Naive thymus-derived CD4-positive, alpha-beta T cell (primary cell): ENCODE results near the gene METTL24. TPM values are rescaled to one million over a fixed set of nuclear protein-coding genes. Genes with fewer than 3 reads are reported as not detected.
"Not testable (repeated sequence)": the region's sequence is repeated elsewhere in the genome, so short reads cannot be mapped to it uniquely, and the experiment has no call there.

Experiments used
- ATAC-seq: fragments of 150-1000 bp; cut with Tn5 transposase; 2 replicates; pipeline ENCODE4 v1.10.0; 2021; ENCODE audit warnings: mild to moderate bottlenecking, moderate library complexity
- CTCF ChIA-PET: fragments of 350-600 bp; sonication (Branson Sonifier 250); formaldehyde crosslinking; loops from one replicate; lab custom pipeline; 2021; ENCODE audit warnings: antibody characterized with exemption; lab: Charles Lee
- POLR2A ChIA-PET: fragments of 350-600 bp; sonication (Branson Sonifier 250); formaldehyde crosslinking; loops from one replicate; lab custom pipeline; 2021; ENCODE audit warnings: antibody characterized with exemption, inconsistent platforms; lab: Charles Lee
- DNase-seq, 9 donors: peaks; one replicate each; pipeline versions ENCODE4 v3.0.0 to v3.0.0-alpha.2; 2020 to 2022; ENCODE audit warnings: mixed read lengths in 1 of 9
- H3K27ac ChIP-seq: one replicate; pipeline ENCODE4 v1.7.0; 2013; ENCODE audit warnings: mild to moderate bottlenecking, low read depth, low read length, moderate library complexity
- H3K27me3 ChIP-seq, 2 donors: one replicate each; pipeline ENCODE4 v1.7.0; 2013; ENCODE audit warnings: low read length in 2 of 2, mild to moderate bottlenecking in 2 of 2, moderate library complexity in 2 of 2; ENCODE audit not compliant: control insufficient read depth in 2 of 2, insufficient read depth in 2 of 2
- H3K36me3 ChIP-seq, 3 experiments: 1 replicate in 2 of 3; 2 replicates in 1 of 3; pipeline ENCODE4 v1.7.0; 2013; ENCODE audit warnings: low read length in 3 of 3, mild to moderate bottlenecking in 3 of 3, moderate library complexity in 1 of 3; ENCODE audit not compliant: insufficient read depth in 3 of 3, control insufficient read depth in 2 of 3
- H3K4me1 ChIP-seq, 2 donors: one replicate each; pipeline ENCODE4 v1.7.0; 2013; ENCODE audit warnings: low read length in 2 of 2, mild to moderate bottlenecking in 2 of 2, moderate library complexity in 1 of 2; ENCODE audit not compliant: control insufficient read depth in 2 of 2, insufficient read depth in 2 of 2
- H3K4me3 ChIP-seq: 2 replicates; pipeline ENCODE4 v1.7.0; 2013; ENCODE audit warnings: mild to moderate bottlenecking, low read length
- H3K9me3 ChIP-seq, 3 experiments: 1 replicate in 2 of 3; 2 replicates in 1 of 3; pipeline ENCODE4 v1.7.0; 2013; ENCODE audit warnings: low read length in 3 of 3; ENCODE audit not compliant: control insufficient read depth in 2 of 3
- H3K27ac Mint-ChIP-seq, 9 donors: one replicate each; pipeline ENCODE4 v1.8.0; 2020 to 2022; ENCODE audit warnings: mixed read lengths in 9 of 9, mild to moderate bottlenecking in 8 of 9, moderate library complexity in 5 of 9, inconsistent platforms in 2 of 9
- H3K27me3 Mint-ChIP-seq, 5 donors: one replicate each; pipeline ENCODE4 v1.8.0; 2021 to 2022; ENCODE audit warnings: mixed read lengths in 5 of 5, mild to moderate bottlenecking in 1 of 5
- H3K36me3 Mint-ChIP-seq, 5 donors: one replicate each; pipeline ENCODE4 v1.8.0; 2020 to 2022; ENCODE audit warnings: mixed read lengths in 5 of 5, mild to moderate bottlenecking in 3 of 5, inconsistent platforms in 1 of 5
- H3K4me1 Mint-ChIP-seq, 7 donors: one replicate each; pipeline ENCODE4 v1.8.0; 2020 to 2022; ENCODE audit warnings: mixed read lengths in 7 of 7, mild to moderate bottlenecking in 3 of 7, inconsistent platforms in 1 of 7
- H3K4me3 Mint-ChIP-seq, 10 donors: one replicate each; pipeline ENCODE4 v1.8.0; 2020 to 2022; ENCODE audit warnings: mild to moderate bottlenecking in 10 of 10, mixed read lengths in 10 of 10, moderate library complexity in 6 of 10, inconsistent platforms in 2 of 10
- H3K9me3 Mint-ChIP-seq, 11 donors: one replicate each; pipeline ENCODE4 v1.8.0; 2020 to 2022; ENCODE audit warnings: mixed read lengths in 11 of 11, mild to moderate bottlenecking in 4 of 11, inconsistent platforms in 1 of 11, moderate library complexity in 1 of 11
- intact Hi-C, 2 donors: fragments of 100-400 bp; cut with micrococcal nuclease; formaldehyde crosslinking; loops; one replicate each; pipeline ENCODE4 v1.15.1; 2023
- polyA plus RNA-seq, 2 donors: library from polyadenylated mRNA; unstranded; fragments of 300-500 nt; fragmentation: Illumina TruSeq; gene quantifications; one replicate each; pipeline ENCODE4 v1.2.3, GENCODE V29; 2021
- total RNA-seq, 6 experiments: library from RNA in 5 of 6; stranded (reverse) in 5 of 6; gene quantifications; 1 replicate in 5 of 6; 2 replicates in 1 of 6; pipeline ENCODE4 v1.2.3 and lab custom pipeline; 2021 to 2026

The METTL24 gene
- total and polyA plus RNA-seq, 7 experiments from 2014 or later = 0.47 TPM; not detected in 6

DNA sequence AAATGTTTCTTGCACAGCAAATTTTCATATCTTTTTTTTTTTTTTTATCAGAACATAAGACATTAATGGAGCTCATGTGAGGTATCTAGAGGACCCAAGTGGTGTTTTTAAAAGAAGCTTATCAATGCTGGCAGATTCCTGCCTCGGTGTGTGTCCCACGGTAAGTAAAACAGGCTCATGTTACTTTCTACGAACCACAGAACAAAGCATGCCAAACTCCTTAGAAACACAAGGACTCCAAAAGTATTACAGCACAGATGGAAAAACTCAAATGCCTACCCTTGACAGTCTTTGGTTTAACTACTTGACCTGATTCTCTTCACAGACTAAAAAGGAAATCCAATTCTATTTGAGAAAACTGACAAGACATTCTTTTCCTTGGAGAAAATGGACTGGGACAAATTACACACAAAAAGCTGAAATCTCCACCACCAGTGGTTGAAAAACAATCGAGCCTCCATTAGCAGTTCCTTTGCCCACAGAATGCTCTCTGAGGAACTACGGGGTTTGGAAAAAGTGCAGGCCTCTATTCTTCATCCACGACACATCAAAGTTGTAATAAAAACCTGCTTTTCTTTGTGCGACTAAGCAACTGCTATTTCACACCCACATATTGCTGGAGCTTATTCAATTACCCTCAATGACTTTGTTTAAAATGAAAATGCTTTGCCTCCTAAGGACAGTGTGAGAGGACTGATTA, 5.4 kb downstream of the METTL24 start:
- intact Hi-C loops = no loop called here
- peaks cover 0 to 2% (median 0%) of the 10 kb centered on the region in 11 donors for H3K9me3 Mint-ChIP-seq
- ATAC-seq = no peak
- H3K4me1 ChIP-seq = no peaks in the 10 kb centered on the region
- no peak overlapping the region for H3K27ac ChIP-seq
- no peak for DNase-seq
- H3K4me3 Mint-ChIP-seq = no peak overlapping the region
- peaks cover 24 to 38% (median 32%) of the 10 kb centered on the region in 5 donors for H3K27me3 Mint-ChIP-seq
- peaks cover 0 to 6% (median 0%) of the 10 kb centered on the region in 5 donors for H3K36me3 Mint-ChIP-seq
- H3K36me3 ChIP-seq = no peaks in the 10 kb centered on the region
- H3K27ac Mint-ChIP-seq = no peak overlapping the region
- ChIA-PET POLR2A (no interaction called here), CTCF (interaction anchor here (0.6 kb wide), 1 partner anchor 29 kb away, joined by 3 read pairs; no protein-coding TSS in a partner anchor)
- H3K9me3 ChIP-seq = no peaks in the 10 kb centered on the region
- no peak overlapping the region for H3K4me3 ChIP-seq
- no peaks in the 10 kb centered on the region for H3K27me3 ChIP-seq
- peaks cover 2 to 14% (median 14%) of the 10 kb centered on the region in 7 donors for H3K4me1 Mint-ChIP-seq

DNA sequence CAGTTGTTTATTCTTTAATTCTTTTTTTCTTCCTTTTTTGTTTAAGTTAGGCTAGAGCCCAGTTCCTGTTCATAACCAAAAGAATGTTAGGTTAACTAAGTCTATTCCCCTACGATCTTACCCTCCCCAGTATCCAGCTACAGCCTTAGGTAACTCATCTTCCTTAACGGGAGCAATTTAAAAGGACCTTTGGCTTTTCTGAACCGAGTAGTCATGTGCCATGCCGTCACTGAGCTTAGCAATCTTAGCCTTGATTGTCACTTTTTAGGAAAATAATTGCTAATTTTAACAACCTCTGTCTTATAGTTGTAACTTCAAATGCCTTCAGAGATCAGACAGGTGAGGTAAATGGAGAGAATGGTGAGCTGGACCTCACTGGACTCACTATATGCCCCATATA, 6.2 kb downstream of the METTL24 start:
- Mint-ChIP-seq H3K27me3 (peaks cover 17 to 31% (median 25%) of the 10 kb centered on the region in 5 donors), H3K36me3 (peaks cover 0 to 6% (median 0%) of the 10 kb centered on the region in 5 donors), H3K9me3 (no peaks in the 10 kb centered on the region), H3K4me1 (peaks cover 0 to 8% (median 7%) of the 10 kb centered on the region in 7 donors), H3K4me3 (no peak overlapping the region), H3K27ac (no peak overlapping the region)
- DNase-seq (no peak), ATAC-seq (no peak)
- no peaks in the 10 kb centered on the region for H3K36me3 ChIP-seq
- no peaks in the 10 kb centered on the region for H3K27me3 ChIP-seq
- POLR2A ChIA-PET = no interaction called here
- H3K4me1 ChIP-seq = no peaks in the 10 kb centered on the region
- H3K9me3 ChIP-seq = no peaks in the 10 kb centered on the region
- intact Hi-C loops = no loop called here
- no peak overlapping the region for H3K27ac ChIP-seq
- no peak overlapping the region for H3K4me3 ChIP-seq
- CTCF ChIA-PET = no interaction called here

DNA sequence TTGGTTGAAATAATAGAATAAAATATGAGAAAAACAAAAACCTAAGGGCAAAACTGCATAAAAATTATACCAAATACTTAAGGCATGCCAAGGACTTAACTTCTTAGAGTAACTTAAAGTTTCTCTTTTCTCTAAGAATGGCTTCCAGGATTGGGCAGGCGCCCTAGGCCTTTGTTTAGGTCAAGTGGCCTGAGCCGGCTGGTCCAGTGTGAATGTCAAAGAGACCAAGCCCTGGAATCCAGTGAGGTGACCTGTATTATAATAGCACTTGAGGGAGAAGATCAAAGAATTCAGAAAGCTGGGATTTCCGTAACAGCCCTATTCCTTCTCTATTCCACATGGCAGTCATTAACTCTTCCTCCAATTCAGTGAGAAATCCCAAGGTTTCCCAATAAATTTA, 6.6 kb downstream of the METTL24 start:
- ChIA-PET POLR2A (no interaction called here), CTCF (no interaction called here)
- ATAC-seq (no peak), DNase-seq (no peak)
- no peaks in the 10 kb centered on the region for H3K27me3 ChIP-seq
- no peaks in the 10 kb centered on the region for H3K9me3 ChIP-seq
- no peak overlapping the region for H3K4me3 ChIP-seq
- H3K4me1 Mint-ChIP-seq = peaks cover 0 to 4% (median 2%) of the 10 kb centered on the region in 7 donors
- H3K36me3 ChIP-seq = no peaks in the 10 kb centered on the region
- no peak overlapping the region for H3K4me3 Mint-ChIP-seq
- H3K27me3 Mint-ChIP-seq = peaks cover 13 to 27% (median 20%) of the 10 kb centered on the region in 5 donors
- no peak overlapping the region for H3K27ac ChIP-seq
- peaks cover 0 to 2% (median 0%) of the 10 kb centered on the region in 5 donors for H3K36me3 Mint-ChIP-seq
- no peak overlapping the region for H3K27ac Mint-ChIP-seq
- intact Hi-C loops = no loop called here
- no peaks in the 10 kb centered on the region for H3K9me3 Mint-ChIP-seq
- H3K4me1 ChIP-seq = no peaks in the 10 kb centered on the region

DNA sequence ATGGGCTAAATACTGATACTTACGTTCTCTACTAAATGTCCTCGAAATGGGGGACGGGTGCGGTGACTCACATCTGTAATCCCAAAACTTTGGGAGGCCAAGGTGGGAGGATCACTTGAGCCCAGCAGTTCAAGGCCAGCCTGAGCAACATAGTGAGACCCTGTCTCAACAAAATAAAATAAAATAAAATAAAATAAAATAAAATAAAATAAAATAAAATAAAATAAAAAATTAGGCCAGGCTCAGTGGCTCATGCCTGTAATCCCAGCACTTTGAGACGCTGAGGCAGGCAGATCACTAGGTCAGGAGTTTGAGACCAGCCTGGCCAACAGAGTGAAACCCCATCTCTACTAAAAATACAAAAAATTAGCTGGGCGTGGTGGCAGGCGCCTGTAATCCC, 7.6 kb downstream of the METTL24 start:
- H3K4me1 Mint-ChIP-seq, H3K4me3 Mint-ChIP-seq, H3K4me3 ChIP-seq, H3K27me3 ChIP-seq, CTCF ChIA-PET, H3K36me3 Mint-ChIP-seq, H3K27ac Mint-ChIP-seq, H3K36me3 ChIP-seq, ATAC-seq, intact Hi-C loops, DNase-seq, H3K27ac ChIP-seq, H3K9me3 Mint-ChIP-seq, H3K4me1 ChIP-seq, H3K9me3 ChIP-seq, POLR2A ChIA-PET: not testable (repeated sequence)
- H3K27me3 Mint-ChIP-seq = peaks cover 3 to 17% (median 12%) of the 10 kb centered on the region in 5 donors

DNA sequence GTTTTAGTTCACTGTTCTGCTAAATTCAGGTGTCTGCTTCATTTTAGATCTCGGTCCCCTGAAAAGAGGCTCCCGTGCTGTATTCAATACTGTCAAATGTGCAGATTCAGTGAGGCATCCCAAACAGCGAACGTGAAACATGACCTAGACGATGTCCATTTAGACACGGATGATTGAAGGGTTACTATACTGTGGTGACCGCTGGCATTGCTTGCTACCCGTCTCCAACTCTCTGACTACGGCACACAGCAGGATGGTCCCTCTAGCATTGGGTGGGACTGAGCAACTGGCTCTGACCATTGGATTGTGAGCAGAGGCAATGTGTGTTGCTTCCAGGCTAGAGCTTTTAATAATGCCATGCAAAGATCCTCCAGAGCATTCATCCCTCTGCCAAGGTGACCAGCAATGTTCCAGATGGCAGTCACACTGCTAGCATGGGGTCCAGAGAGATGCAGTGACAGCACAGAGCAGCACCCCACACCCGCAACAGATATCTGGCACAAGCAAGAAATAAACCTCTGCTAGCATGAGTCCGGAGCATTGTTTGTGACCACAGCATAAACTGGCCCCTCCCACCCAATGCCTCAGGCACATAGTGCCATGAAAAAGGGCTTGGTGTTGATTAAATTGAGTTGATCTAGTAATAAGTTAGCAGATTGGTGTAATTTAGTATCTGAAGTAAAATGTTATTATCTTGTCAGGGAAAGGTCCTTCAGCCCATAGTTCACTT, 9.0 kb downstream of the METTL24 start:
- intact Hi-C loops = no loop called here
- H3K9me3 Mint-ChIP-seq = no peaks in the 10 kb centered on the region
- Histone ChIP-seq H3K36me3 (no peaks in the 10 kb centered on the region), H3K4me3 (no peak overlapping the region), H3K4me1 (no peaks in the 10 kb centered on the region), H3K9me3 (no peaks in the 10 kb centered on the region), H3K27me3 (no peaks in the 10 kb centered on the region), H3K27ac (no peak overlapping the region)
- ChIA-PET CTCF (no interaction called here), POLR2A (no interaction called here)
- H3K4me3 Mint-ChIP-seq = no peak overlapping the region
- ATAC-seq = no peak
- H3K27ac Mint-ChIP-seq = no peak overlapping the region
- H3K27me3 Mint-ChIP-seq = peaks cover 0 to 9% (median 5%) of the 10 kb centered on the region in 5 donors
- H3K4me1 Mint-ChIP-seq = no peaks in the 10 kb centered on the region
- no peaks in the 10 kb centered on the region for H3K36me3 Mint-ChIP-seq
- DNase-seq = no peak

DNA sequence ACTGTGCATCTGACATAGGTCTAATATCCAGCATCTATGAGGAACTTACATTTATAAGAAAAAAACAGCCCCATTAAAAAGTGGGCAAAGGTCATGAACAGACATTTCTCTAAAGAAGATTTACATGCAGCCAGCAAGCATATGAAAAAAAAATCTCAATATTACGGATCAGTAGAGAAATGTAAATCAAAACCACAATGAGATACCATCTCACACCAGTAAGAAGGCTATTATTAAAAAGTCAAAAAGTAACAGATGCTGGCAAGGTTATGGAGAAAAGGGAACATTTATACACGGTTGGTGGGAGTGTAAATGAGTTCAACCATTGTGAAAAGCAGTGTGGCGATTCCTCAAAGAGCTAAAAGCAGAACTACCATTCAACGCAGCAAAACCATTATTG, 13.1 kb downstream of the METTL24 start:
- DNase-seq (no peak), ATAC-seq (no peak)
- Mint-ChIP-seq H3K27ac (no peak overlapping the region), H3K9me3 (no peaks in the 10 kb centered on the region), H3K4me1 (no peaks in the 10 kb centered on the region), H3K27me3 (peaks cover 0 to 5% (median 0%) of the 10 kb centered on the region in 5 donors), H3K36me3 (no peaks in the 10 kb centered on the region), H3K4me3 (no peak overlapping the region)
- Histone ChIP-seq H3K9me3 (no peaks in the 10 kb centered on the region), H3K36me3 (no peaks in the 10 kb centered on the region), H3K4me3 (no peak overlapping the region), H3K27me3 (no peaks in the 10 kb centered on the region), H3K27ac (no peak overlapping the region), H3K4me1 (no peaks in the 10 kb centered on the region)
- ChIA-PET CTCF (no interaction called here), POLR2A (no interaction called here)
- intact Hi-C loops = no loop called here
